H1 (cell line): ENCODE measurements around the gene DNAAF8. TPM values are rescaled to one million over a fixed set of nuclear protein-coding genes. Genes with fewer than 3 reads are reported as not detected.

Source experiments
- CTCF ChIA-PET: fragments of 300-600 bp; sonication (Branson Sonifier 250); formaldehyde crosslinking; loops from one replicate; lab custom pipeline; 2021; ENCODE audit not compliant: partially characterized antibody; lab: Charles Lee
- POLR2A ChIA-PET: fragments of 300-600 bp; sonication (Branson Sonifier 250); formaldehyde crosslinking; loops from one replicate; lab custom pipeline; 2021; ENCODE audit warnings: inconsistent platforms; ENCODE audit not compliant: partially characterized antibody; lab: Charles Lee
- DNase-seq, 2 experiments: peaks; one replicate each; pipeline versions ENCODE4 v3.0.0 to v3.0.0-alpha.2; 2010 to 2022; ENCODE audit warnings: low spot score in 2 of 2, low read depth in 1 of 2, mixed read lengths in 1 of 2
- FAIRE-seq: peaks from 2 replicates; lab custom pipeline; 2011; peaks lifted over from hg19 to GRCh38; lab: Jason Lieb, UNC
- H2AFZ ChIP-seq: 2 replicates; pipeline ENCODE4 v1.8.1; 2012; ENCODE audit warnings: low read length, inconsistent platforms
- H2AK5ac ChIP-seq: 2 replicates; pipeline ENCODE4 v1.6.1; 2013; ENCODE audit warnings: low read depth, low read length
- H2BK120ac ChIP-seq: replicated peaks from 2 replicates; pipeline ENCODE3; 2013; ENCODE audit warnings: low read depth, low read length, inconsistent platforms
- H2BK12ac ChIP-seq: 2 replicates; pipeline ENCODE4 v1.6.1; 2013; ENCODE audit warnings: low read depth, low read length
- H2BK15ac ChIP-seq: 2 replicates; pipeline ENCODE4 v1.6.1; 2013; ENCODE audit warnings: low read length
- H2BK20ac ChIP-seq: 2 replicates; pipeline ENCODE4 v1.6.1; 2013; ENCODE audit warnings: low read length
- H2BK5ac ChIP-seq: 2 replicates; pipeline ENCODE4 v1.6.1; 2013; ENCODE audit warnings: low read depth, low read length
- H3K14ac ChIP-seq: 2 replicates; pipeline ENCODE4 v1.6.1; 2013; ENCODE audit warnings: inconsistent platforms; ENCODE audit not compliant: insufficient read length
- H3K18ac ChIP-seq: 2 replicates; pipeline ENCODE4 v1.6.1; 2013; ENCODE audit warnings: low read length; ENCODE audit errors: extremely low read depth
- H3K23ac ChIP-seq: 2 replicates; pipeline ENCODE4 v1.6.1; 2013; ENCODE audit warnings: inconsistent platforms; ENCODE audit not compliant: insufficient read length
- H3K23me2 ChIP-seq: 2 replicates; pipeline ENCODE4 v1.6.1; 2013; ENCODE audit warnings: low read depth, low read length
- H3K27ac ChIP-seq: 2 replicates; pipeline ENCODE4 v1.6.1; 2011; ENCODE audit warnings: low read depth, low read length, inconsistent platforms
- H3K27me3 ChIP-seq, 4 experiments: replicated peaks in 1 of 4; 1 replicate in 1 of 4; 2 replicates in 3 of 4; pipeline versions ENCODE4 v1.6.1 to v1.8.1; 2011 to 2013; ENCODE audit warnings: low read length in 3 of 4, mild to moderate bottlenecking in 3 of 4, inconsistent platforms in 2 of 4, mixed read lengths in 2 of 4, moderate library complexity in 1 of 4; ENCODE audit not compliant: control insufficient read depth in 3 of 4, insufficient read depth in 3 of 4; ENCODE audit errors: extremely low read depth in 1 of 4
- H3K36me3 ChIP-seq, 4 experiments: 2 replicates each; pipeline versions ENCODE4 v1.6.1 to v1.8.1; 2011 to 2013; ENCODE audit warnings: mild to moderate bottlenecking in 4 of 4, low read length in 3 of 4, moderate library complexity in 2 of 4, control low read depth in 1 of 4, inconsistent platforms in 1 of 4; ENCODE audit not compliant: insufficient read depth in 4 of 4, control insufficient read depth in 2 of 4
- H3K4ac ChIP-seq: replicated peaks from 2 replicates; pipeline ENCODE3; 2013; ENCODE audit warnings: low read length, low read depth, mixed read lengths, inconsistent platforms; ENCODE audit not compliant: insufficient read length
- H3K4me1 ChIP-seq, 4 experiments: replicated peaks in 1 of 4; 1 replicate in 1 of 4; 2 replicates in 3 of 4; pipeline versions ENCODE4 v1.6.1 to v1.8.1; 2011 to 2013; ENCODE audit warnings: low read length in 3 of 4, inconsistent platforms in 2 of 4, mixed read lengths in 1 of 4; ENCODE audit not compliant: insufficient read depth in 4 of 4, control insufficient read depth in 3 of 4
- H3K4me2 ChIP-seq, 2 experiments: 2 replicates each; pipeline versions ENCODE4 v1.6.1 to v1.8.1; 2011 to 2013; ENCODE audit warnings: low read depth in 2 of 2, low read length in 2 of 2, control low read depth in 1 of 2, inconsistent platforms in 1 of 2, mild to moderate bottlenecking in 1 of 2; ENCODE audit not compliant: insufficient read depth in 1 of 2
- H3K4me3 ChIP-seq, 4 experiments: fragments of 200-600, 300-600 bp in 1 of 4; sonication (generic), shearing (Covaris generic), sonication (Bioruptor Twin) in 1 of 4; 2 replicates each; pipeline versions ENCODE4 v1.5.1 to v1.8.1; 2011 to 2016; ENCODE audit warnings: low read length in 4 of 4, low read depth in 3 of 4, control low read depth in 2 of 4, inconsistent platforms in 2 of 4, mild to moderate bottlenecking in 2 of 4, mixed read lengths in 1 of 4, moderate library complexity in 1 of 4; ENCODE audit not compliant: insufficient read depth in 2 of 4; ENCODE audit errors: extremely low read depth in 1 of 4
- H3K56ac ChIP-seq: replicated peaks from 2 replicates; pipeline ENCODE3; 2013; ENCODE audit warnings: low read depth, mild to moderate bottlenecking, mixed read lengths, low read length, inconsistent platforms; ENCODE audit not compliant: insufficient read length
- H3K79me1 ChIP-seq: 2 replicates; pipeline ENCODE4 v1.6.1; 2013; ENCODE audit warnings: low read depth, low read length, control low read depth
- H3K79me2 ChIP-seq, 2 experiments: 2 replicates each; pipeline versions ENCODE4 v1.6.1 to v1.8.1; 2012 to 2013; ENCODE audit warnings: low read length in 2 of 2, mild to moderate bottlenecking in 2 of 2, inconsistent platforms in 1 of 2; ENCODE audit not compliant: insufficient read depth in 2 of 2, control insufficient read depth in 1 of 2
- H3K9ac ChIP-seq, 4 experiments: replicated peaks in 1 of 4; 1 replicate in 1 of 4; 2 replicates in 3 of 4; pipeline versions ENCODE4 v1.6.1 to v1.8.1; 2011 to 2013; ENCODE audit warnings: low read depth in 3 of 4, low read length in 3 of 4, control low read depth in 2 of 4, mild to moderate bottlenecking in 2 of 4, moderate library complexity in 2 of 4, inconsistent platforms in 1 of 4; ENCODE audit errors: extremely low read depth in 1 of 4
- H3K9me3 ChIP-seq, 2 experiments: 2 replicates each; pipeline versions ENCODE4 v1.6.1 to v1.8.1; 2012 to 2013; ENCODE audit warnings: mild to moderate bottlenecking in 2 of 2, moderate library complexity in 2 of 2, control low read depth in 1 of 2, inconsistent platforms in 1 of 2, low read depth in 1 of 2, low read length in 1 of 2, mixed read lengths in 1 of 2; ENCODE audit not compliant: insufficient read depth in 2 of 2
- H4K20me1 ChIP-seq, 2 experiments: replicated peaks in 1 of 2; 2 replicates each; pipeline versions ENCODE3 to v1.8.1; 2011 to 2013; ENCODE audit warnings: inconsistent platforms in 2 of 2, low read length in 2 of 2, mild to moderate bottlenecking in 1 of 2; ENCODE audit not compliant: insufficient read depth in 2 of 2, control insufficient read depth in 1 of 2
- H4K5ac ChIP-seq: 2 replicates; pipeline ENCODE4 v1.6.1; 2013; ENCODE audit warnings: low read length, low read depth, mixed read lengths, inconsistent platforms; ENCODE audit not compliant: insufficient read length
- H4K8ac ChIP-seq: 2 replicates; pipeline ENCODE4 v1.8.0; 2013; ENCODE audit warnings: mild to moderate bottlenecking, moderate library complexity, low read length, inconsistent platforms; ENCODE audit not compliant: insufficient read depth; ENCODE audit errors: extremely low read depth
- H4K91ac ChIP-seq: replicated peaks from 2 replicates; pipeline ENCODE3; 2013; ENCODE audit warnings: low read length, mixed read lengths, inconsistent platforms; ENCODE audit not compliant: insufficient read length
- CREB1 ChIP-seq: IDR thresholded peaks from 2 replicates; pipeline ENCODE4 v1.6.1; 2012; ENCODE audit warnings: inconsistent platforms
- EGR1 ChIP-seq: IDR thresholded peaks from 2 replicates; pipeline ENCODE4 v1.6.1; 2011; ENCODE audit warnings: low read depth, low read length, borderline replicate concordance
- GABPA ChIP-seq: IDR thresholded peaks from 2 replicates; pipeline ENCODE4 v1.6.1; 2011; ENCODE audit warnings: mild to moderate bottlenecking, low read length, moderate library complexity, borderline replicate concordance; ENCODE audit not compliant: insufficient read depth
- KDM1A ChIP-seq: fragments of 200-600, 300-600 bp; sonication (generic); IDR thresholded peaks from 2 replicates; pipeline ENCODE4 v1.7.1; 2016; ENCODE audit warnings: mild to moderate bottlenecking, low read length, borderline replicate concordance
- RFX5 ChIP-seq: IDR thresholded peaks from 2 replicates; pipeline ENCODE4 v1.6.1; 2011; ENCODE audit warnings: low read depth, low read length, improper control_type of control experiment, borderline replicate concordance
- SP2 ChIP-seq: IDR thresholded peaks from 2 replicates; pipeline ENCODE4 v1.6.1; 2012; ENCODE audit warnings: mild to moderate bottlenecking, low read length, inconsistent platforms
- WGBS, 2 experiments: shearing (Covaris generic) in 1 of 2; methylation state at CpG; one replicate each; pipeline versions ENCODE4 v1.1.6 to v1.1.7; 2013 to 2015; ENCODE audit warnings: low lambda C conversion rate in 2 of 2, mixed read lengths in 2 of 2, inconsistent platforms in 1 of 2, low coverage in 1 of 2, missing lambda C conversion rate in 1 of 2; ENCODE audit not compliant: insufficient replicate concordance in 2 of 2, insufficient coverage in 1 of 2, insufficient read length in 1 of 2; ENCODE audit errors: extremely low coverage in 1 of 2, missing lambda C conversion rate in 1 of 2; 5-methylcytosine and 5-hydroxymethylcytosine counted together
- polyA plus RNA-seq, 7 experiments: library from polyadenylated mRNA; depleted of rRNA in 3 of 7; stranded (reverse) in 5 of 7; unstranded in 2 of 7; fragments of >200 nt in 5 of 7; fragments of 200-250 nt in 2 of 7; gene quantifications; 1 replicate in 5 of 7; 2 replicates in 1 of 7; 4 replicates in 1 of 7; pipeline versions ENCODE4 v1.2.1 to v1.2.3, GENCODE V29; 2011 to 2013; ENCODE audit warnings: missing spikeins in 2 of 7, mixed read lengths in 2 of 7
- total RNA-seq: library from RNA; stranded (reverse); fragmentation: NEBNext Ultra II Directional; extraction: Animal tissue kit (Norgen Biotek cat#: 25700); gene quantifications from 2 replicates; pipeline ENCODE4 v1.2.1, GENCODE V29; 2021
- TF ChIP-seq, protein P1 (sequence below): IDR thresholded peaks from 2 replicates; pipeline ENCODE4 v1.6.1; 2011; ENCODE audit warnings: low read length, improper control_type of control experiment

Gene DNAAF8
- total and polyA plus RNA-seq, 2 of the 8 experiments (the other 6 are each of a cell fraction or from before 2014, with no cell fraction given), result 0.39 TPM; not detected in 1

GRCh38 chr16:4785758-4786433, 51.6 kb downstream of the DNAAF8 start:
- no peak overlapping the region for H2BK20ac ChIP-seq
- H2BK15ac ChIP-seq, result no peak overlapping the region
- H3K79me1 ChIP-seq, result no peaks in the 10 kb centered on the region
- no peak overlapping the region for H3K27ac ChIP-seq
- H3K14ac ChIP-seq, result no peak overlapping the region
- H3K36me3 ChIP-seq, result no peaks in the 10 kb centered on the region
- H3K79me2 ChIP-seq, result no peaks in the 10 kb centered on the region
- DNase-seq (no peak), FAIRE-seq (no peak)
- no peak overlapping the region for H4K91ac ChIP-seq
- H3K4me3 ChIP-seq, result no peak overlapping the region
- H3K23ac ChIP-seq, result no peak overlapping the region
- H2BK12ac ChIP-seq, result no peak overlapping the region
- no peak overlapping the region for H2AK5ac ChIP-seq
- H3K4me1 ChIP-seq, result peaks cover 0 to 13% (median 4%) of the 10 kb centered on the region in 4 experiments; a peak in 5 of 7 replicates
- no peak overlapping the region for H3K4ac ChIP-seq
- no peak for TF ChIP-seq KDM1A
- TF ChIP-seq EGR1, result no peak
- TF ChIP-seq SP2, result no peak
- TF ChIP-seq RFX5, result no peak
- TF ChIP-seq CREB1, result no peak
- TF ChIP-seq, protein P1, sequence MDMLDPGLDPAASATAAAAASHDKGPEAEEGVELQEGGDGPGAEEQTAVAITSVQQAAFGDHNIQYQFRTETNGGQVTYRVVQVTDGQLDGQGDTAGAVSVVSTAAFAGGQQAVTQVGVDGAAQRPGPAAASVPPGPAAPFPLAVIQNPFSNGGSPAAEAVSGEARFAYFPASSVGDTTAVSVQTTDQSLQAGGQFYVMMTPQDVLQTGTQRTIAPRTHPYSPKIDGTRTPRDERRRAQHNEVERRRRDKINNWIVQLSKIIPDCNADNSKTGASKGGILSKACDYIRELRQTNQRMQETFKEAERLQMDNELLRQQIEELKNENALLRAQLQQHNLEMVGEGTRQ, result no peak
- no peak for TF ChIP-seq GABPA
- H2BK5ac ChIP-seq, result no peak overlapping the region
- H3K23me2 ChIP-seq, result no peaks in the 10 kb centered on the region
- no peak overlapping the region for H4K8ac ChIP-seq
- no peaks in the 10 kb centered on the region for H3K9me3 ChIP-seq
- no peak overlapping the region for H4K5ac ChIP-seq
- no peak overlapping the region for H2AFZ ChIP-seq
- H3K18ac ChIP-seq, result no peak overlapping the region
- no peaks in the 10 kb centered on the region; a peak in 1 of 7 replicates for H3K27me3 ChIP-seq
- H2BK120ac ChIP-seq, result no peak overlapping the region
- no peak overlapping the region for H3K4me2 ChIP-seq
- ChIA-PET CTCF (interaction anchor here (0.6 to 0.7 kb wide), 5 partner anchors 20 to 272 kb away, joined by 3 to 4 read pairs (median 3); no protein-coding TSS in a partner anchor), POLR2A (interaction anchor here (0.6 to 1.7 kb wide), 4 partner anchors 9 to 173 kb away, joined by 3 to 6 read pairs (median 4); no protein-coding TSS in a partner anchor)
- no peak overlapping the region for H3K9ac ChIP-seq
- WGBS, 2 experiments, result 93% methylated on average over 16 of the region's 23 CpGs; no CpG with 5 or more reads in 1 of the 2 experiments
- H4K20me1 ChIP-seq, result no peaks in the 10 kb centered on the region
- H3K56ac ChIP-seq, result no peak overlapping the region
